ENCODE results near the gene SRP9.
"Not testable (repeated sequence)": the region's sequence is repeated elsewhere in the genome, so short reads cannot be mapped to it uniquely, and the experiment has no call there.

SRP9 gene

GRCh38 chr1:225828706-225829345 is 51.2 kb downstream of the SRP9 start:
- DNase-seq (ENCODE audit: low spot score in 2 of 2) (no peak), ATAC-seq (replicated peaks; ENCODE audit: extremely low read depth, poor library complexity, severe bottlenecking) (no peak)
- Mint-ChIP-seq H3K4me3 (no peak overlapping the region), H3K36me3 (ENCODE audit: insufficient read depth) (peaks cover 2% of the 10 kb centered on the region), H3K9me3 (no peaks in the 10 kb centered on the region), H3K27ac (ENCODE audit: low read depth) (no peak overlapping the region), H3K27me3 (no peaks in the 10 kb centered on the region), H3K4me1 (no peaks in the 10 kb centered on the region)

GRCh38 chr1:225830841-225831240 is 53.2 kb downstream of the SRP9 start:
- H3K4me1 Mint-ChIP-seq: no peaks in the 10 kb centered on the region
- no peak overlapping the region for H3K27ac Mint-ChIP-seq (ENCODE audit: low read depth)
- no peak for ATAC-seq (replicated peaks; ENCODE audit: extremely low read depth, poor library complexity, severe bottlenecking)
- peaks cover 2% of the 10 kb centered on the region for H3K36me3 Mint-ChIP-seq (ENCODE audit: insufficient read depth)
- no peak overlapping the region for H3K4me3 Mint-ChIP-seq
- H3K9me3 Mint-ChIP-seq: no peaks in the 10 kb centered on the region
- no peaks in the 10 kb centered on the region for H3K27me3 Mint-ChIP-seq
- DNase-seq (ENCODE audit: low spot score in 2 of 2): no peak

- ATAC-seq (replicated peaks; ENCODE audit: extremely low read depth, poor library complexity, severe bottlenecking) (no peak), DNase-seq (ENCODE audit: low spot score in 2 of 2) (no peak)
- H3K36me3 Mint-ChIP-seq (ENCODE audit: insufficient read depth): no peaks in the 10 kb centered on the region
- no peaks in the 10 kb centered on the region for H3K27me3 Mint-ChIP-seq
- H3K4me3 Mint-ChIP-seq: no peak overlapping the region
- H3K9me3 Mint-ChIP-seq: no peaks in the 10 kb centered on the region
- peaks cover 3% of the 10 kb centered on the region for H3K4me1 Mint-ChIP-seq
- H3K27ac Mint-ChIP-seq (ENCODE audit: low read depth): no peak overlapping the region
Measured at GRCh38 chr1:225834417-225835329, 57.0 kb downstream of the SRP9 start.

- Mint-ChIP-seq H3K4me3 (no peak overlapping the region), H3K27me3 (no peaks in the 10 kb centered on the region), H3K27ac (ENCODE audit: low read depth) (no peak overlapping the region), H3K36me3 (ENCODE audit: insufficient read depth) (peaks cover under 1% of the 10 kb centered on the region), H3K4me1 (peaks cover 9% of the 10 kb centered on the region), H3K9me3 (no peaks in the 10 kb centered on the region)
- no peak for ATAC-seq (replicated peaks; ENCODE audit: extremely low read depth, poor library complexity, severe bottlenecking)
- no peak for DNase-seq (ENCODE audit: low spot score in 2 of 2)
Measured at GRCh38 chr1:225835856-225836255, 58.2 kb downstream of the SRP9 start.

GRCh38 chr1:225836296-225836695 is 58.7 kb downstream of the SRP9 start:
- peaks cover 12% of the 10 kb centered on the region for H3K4me1 Mint-ChIP-seq
- not testable (repeated sequence) for H3K9me3 Mint-ChIP-seq; ATAC-seq (replicated peaks; ENCODE audit: extremely low read depth, poor library complexity, severe bottlenecking); H3K27me3 Mint-ChIP-seq; H3K4me3 Mint-ChIP-seq; H3K36me3 Mint-ChIP-seq (ENCODE audit: insufficient read depth); H3K27ac Mint-ChIP-seq (ENCODE audit: low read depth); DNase-seq (ENCODE audit: low spot score in 2 of 2)

- Mint-ChIP-seq H3K9me3 (no peaks in the 10 kb centered on the region), H3K4me1 (peaks cover 19% of the 10 kb centered on the region), H3K4me3 (no peak overlapping the region), H3K27ac (ENCODE audit: low read depth) (no peak overlapping the region), H3K27me3 (no peaks in the 10 kb centered on the region), H3K36me3 (ENCODE audit: insufficient read depth) (peaks cover 6% of the 10 kb centered on the region)
- ATAC-seq (replicated peaks; ENCODE audit: extremely low read depth, poor library complexity, severe bottlenecking) (no peak), DNase-seq (ENCODE audit: low spot score in 2 of 2) (no peak)
Measured at GRCh38 chr1:225838793-225839192, 61.2 kb downstream of the SRP9 start.

Measured in central memory CD8-positive, alpha-beta T cell (primary cell).